H1 (cell line): Measurements from ENCODE around the gene IL21R. TPM values are rescaled to one million over a fixed set of nuclear protein-coding genes. Genes with fewer than 3 reads are reported as not detected.

Experiments
- CTCF ChIA-PET: fragments of 300-600 bp; sonication (Branson Sonifier 250); formaldehyde crosslinking; loops from one replicate; lab custom pipeline; 2021; ENCODE audit not compliant: partially characterized antibody; lab: Charles Lee
- POLR2A ChIA-PET: fragments of 300-600 bp; sonication (Branson Sonifier 250); formaldehyde crosslinking; loops from one replicate; lab custom pipeline; 2021; ENCODE audit warnings: inconsistent platforms; ENCODE audit not compliant: partially characterized antibody; lab: Charles Lee
- DNase-seq, 2 experiments: peaks; one replicate each; pipeline versions ENCODE4 v3.0.0 to v3.0.0-alpha.2; 2010 to 2022; ENCODE audit warnings: low spot score in 2 of 2, low read depth in 1 of 2, mixed read lengths in 1 of 2
- FAIRE-seq: peaks from 2 replicates; lab custom pipeline; 2011; peaks lifted over from hg19 to GRCh38; lab: Jason Lieb, UNC
- H2AFZ ChIP-seq: 2 replicates; pipeline ENCODE4 v1.8.1; 2012; ENCODE audit warnings: low read length, inconsistent platforms
- H2AK5ac ChIP-seq: 2 replicates; pipeline ENCODE4 v1.6.1; 2013; ENCODE audit warnings: low read depth, low read length
- H2BK120ac ChIP-seq: replicated peaks from 2 replicates; pipeline ENCODE3; 2013; ENCODE audit warnings: low read depth, low read length, inconsistent platforms
- H2BK12ac ChIP-seq: 2 replicates; pipeline ENCODE4 v1.6.1; 2013; ENCODE audit warnings: low read depth, low read length
- H2BK15ac ChIP-seq: 2 replicates; pipeline ENCODE4 v1.6.1; 2013; ENCODE audit warnings: low read length
- H2BK20ac ChIP-seq: 2 replicates; pipeline ENCODE4 v1.6.1; 2013; ENCODE audit warnings: low read length
- H2BK5ac ChIP-seq: 2 replicates; pipeline ENCODE4 v1.6.1; 2013; ENCODE audit warnings: low read depth, low read length
- H3K14ac ChIP-seq: 2 replicates; pipeline ENCODE4 v1.6.1; 2013; ENCODE audit warnings: inconsistent platforms; ENCODE audit not compliant: insufficient read length
- H3K18ac ChIP-seq: 2 replicates; pipeline ENCODE4 v1.6.1; 2013; ENCODE audit warnings: low read length; ENCODE audit errors: extremely low read depth
- H3K23ac ChIP-seq: 2 replicates; pipeline ENCODE4 v1.6.1; 2013; ENCODE audit warnings: inconsistent platforms; ENCODE audit not compliant: insufficient read length
- H3K23me2 ChIP-seq: 2 replicates; pipeline ENCODE4 v1.6.1; 2013; ENCODE audit warnings: low read depth, low read length
- H3K27ac ChIP-seq: 2 replicates; pipeline ENCODE4 v1.6.1; 2011; ENCODE audit warnings: low read depth, low read length, inconsistent platforms
- H3K27me3 ChIP-seq, 4 experiments: replicated peaks in 1 of 4; 1 replicate in 1 of 4; 2 replicates in 3 of 4; pipeline versions ENCODE4 v1.6.1 to v1.8.1; 2011 to 2013; ENCODE audit warnings: low read length in 3 of 4, mild to moderate bottlenecking in 3 of 4, inconsistent platforms in 2 of 4, mixed read lengths in 2 of 4, moderate library complexity in 1 of 4; ENCODE audit not compliant: control insufficient read depth in 3 of 4, insufficient read depth in 3 of 4; ENCODE audit errors: extremely low read depth in 1 of 4
- H3K36me3 ChIP-seq, 4 experiments: 2 replicates each; pipeline versions ENCODE4 v1.6.1 to v1.8.1; 2011 to 2013; ENCODE audit warnings: mild to moderate bottlenecking in 4 of 4, low read length in 3 of 4, moderate library complexity in 2 of 4, control low read depth in 1 of 4, inconsistent platforms in 1 of 4; ENCODE audit not compliant: insufficient read depth in 4 of 4, control insufficient read depth in 2 of 4
- H3K4ac ChIP-seq: replicated peaks from 2 replicates; pipeline ENCODE3; 2013; ENCODE audit warnings: low read length, low read depth, mixed read lengths, inconsistent platforms; ENCODE audit not compliant: insufficient read length
- H3K4me1 ChIP-seq, 4 experiments: replicated peaks in 1 of 4; 1 replicate in 1 of 4; 2 replicates in 3 of 4; pipeline versions ENCODE4 v1.6.1 to v1.8.1; 2011 to 2013; ENCODE audit warnings: low read length in 3 of 4, inconsistent platforms in 2 of 4, mixed read lengths in 1 of 4; ENCODE audit not compliant: insufficient read depth in 4 of 4, control insufficient read depth in 3 of 4
- H3K4me2 ChIP-seq, 2 experiments: 2 replicates each; pipeline versions ENCODE4 v1.6.1 to v1.8.1; 2011 to 2013; ENCODE audit warnings: low read depth in 2 of 2, low read length in 2 of 2, control low read depth in 1 of 2, inconsistent platforms in 1 of 2, mild to moderate bottlenecking in 1 of 2; ENCODE audit not compliant: insufficient read depth in 1 of 2
- H3K4me3 ChIP-seq, 4 experiments: fragments of 200-600, 300-600 bp in 1 of 4; sonication (generic), shearing (Covaris generic), sonication (Bioruptor Twin) in 1 of 4; 2 replicates each; pipeline versions ENCODE4 v1.5.1 to v1.8.1; 2011 to 2016; ENCODE audit warnings: low read length in 4 of 4, low read depth in 3 of 4, control low read depth in 2 of 4, inconsistent platforms in 2 of 4, mild to moderate bottlenecking in 2 of 4, mixed read lengths in 1 of 4, moderate library complexity in 1 of 4; ENCODE audit not compliant: insufficient read depth in 2 of 4; ENCODE audit errors: extremely low read depth in 1 of 4
- H3K56ac ChIP-seq: replicated peaks from 2 replicates; pipeline ENCODE3; 2013; ENCODE audit warnings: low read depth, mild to moderate bottlenecking, mixed read lengths, low read length, inconsistent platforms; ENCODE audit not compliant: insufficient read length
- H3K79me1 ChIP-seq: 2 replicates; pipeline ENCODE4 v1.6.1; 2013; ENCODE audit warnings: low read depth, low read length, control low read depth
- H3K79me2 ChIP-seq, 2 experiments: 2 replicates each; pipeline versions ENCODE4 v1.6.1 to v1.8.1; 2012 to 2013; ENCODE audit warnings: low read length in 2 of 2, mild to moderate bottlenecking in 2 of 2, inconsistent platforms in 1 of 2; ENCODE audit not compliant: insufficient read depth in 2 of 2, control insufficient read depth in 1 of 2
- H3K9ac ChIP-seq, 4 experiments: replicated peaks in 1 of 4; 1 replicate in 1 of 4; 2 replicates in 3 of 4; pipeline versions ENCODE4 v1.6.1 to v1.8.1; 2011 to 2013; ENCODE audit warnings: low read depth in 3 of 4, low read length in 3 of 4, control low read depth in 2 of 4, mild to moderate bottlenecking in 2 of 4, moderate library complexity in 2 of 4, inconsistent platforms in 1 of 4; ENCODE audit errors: extremely low read depth in 1 of 4
- H3K9me3 ChIP-seq, 2 experiments: 2 replicates each; pipeline versions ENCODE4 v1.6.1 to v1.8.1; 2012 to 2013; ENCODE audit warnings: mild to moderate bottlenecking in 2 of 2, moderate library complexity in 2 of 2, control low read depth in 1 of 2, inconsistent platforms in 1 of 2, low read depth in 1 of 2, low read length in 1 of 2, mixed read lengths in 1 of 2; ENCODE audit not compliant: insufficient read depth in 2 of 2
- H4K20me1 ChIP-seq, 2 experiments: replicated peaks in 1 of 2; 2 replicates each; pipeline versions ENCODE3 to v1.8.1; 2011 to 2013; ENCODE audit warnings: inconsistent platforms in 2 of 2, low read length in 2 of 2, mild to moderate bottlenecking in 1 of 2; ENCODE audit not compliant: insufficient read depth in 2 of 2, control insufficient read depth in 1 of 2
- H4K5ac ChIP-seq: 2 replicates; pipeline ENCODE4 v1.6.1; 2013; ENCODE audit warnings: low read length, low read depth, mixed read lengths, inconsistent platforms; ENCODE audit not compliant: insufficient read length
- H4K8ac ChIP-seq: 2 replicates; pipeline ENCODE4 v1.8.0; 2013; ENCODE audit warnings: mild to moderate bottlenecking, moderate library complexity, low read length, inconsistent platforms; ENCODE audit not compliant: insufficient read depth; ENCODE audit errors: extremely low read depth
- H4K91ac ChIP-seq: replicated peaks from 2 replicates; pipeline ENCODE3; 2013; ENCODE audit warnings: low read length, mixed read lengths, inconsistent platforms; ENCODE audit not compliant: insufficient read length
- BCL11A ChIP-seq, 2 experiments: IDR thresholded peaks; one replicate each; pipeline ENCODE4 v1.6.1; 2011; ENCODE audit warnings: low read depth in 2 of 2, low read length in 2 of 2, mild to moderate bottlenecking in 2 of 2
- MAFK ChIP-seq: IDR thresholded peaks from 2 replicates; pipeline ENCODE4 v1.6.1; 2012; ENCODE audit warnings: low read depth, mild to moderate bottlenecking, improper control_type of control experiment, low read length
- RBBP5 ChIP-seq: IDR thresholded peaks from 2 replicates; pipeline ENCODE4 v1.7.1; 2012; ENCODE audit warnings: low read depth, mild to moderate bottlenecking, inconsistent platforms, low read length, moderate library complexity, borderline replicate concordance
- RNF2 ChIP-seq: fragments of 200-900, 300-1000 bp; sonication (generic); IDR thresholded peaks from 2 replicates; pipeline ENCODE4 v1.7.1; 2016; ENCODE audit warnings: borderline replicate concordance, low read depth, mild to moderate bottlenecking, antibody characterized with exemption, low read length; ENCODE audit not compliant: poor library complexity, severe bottlenecking; ENCODE audit errors: missing control alignments
- SAP30 ChIP-seq: fragments of 300-600 bp; sonication (generic); IDR thresholded peaks from 2 replicates; pipeline ENCODE4 v1.7.1; 2012; ENCODE audit warnings: low read length, moderate library complexity, mild to moderate bottlenecking, inconsistent platforms; ENCODE audit not compliant: insufficient read depth, insufficient replicate concordance
- SP1 ChIP-seq: IDR thresholded peaks from 2 replicates; pipeline ENCODE4 v1.6.1; 2011; ENCODE audit warnings: low read depth, low read length
- TAF7 ChIP-seq: optimal IDR thresholded peaks from 2 replicates; pipeline ENCODE3; 2011; ENCODE audit warnings: low read depth, mild to moderate bottlenecking, inconsistent platforms, low read length, moderate library complexity, borderline replicate concordance
- TBP ChIP-seq: IDR thresholded peaks from 2 replicates; pipeline ENCODE4 v1.6.1; 2011; ENCODE audit warnings: low read depth, low read length, improper control_type of control experiment
- YY1 ChIP-seq: IDR thresholded peaks from 2 replicates; pipeline ENCODE4 v1.6.1; 2011; ENCODE audit warnings: low read depth, mild to moderate bottlenecking, low read length
- WGBS, 2 experiments: shearing (Covaris generic) in 1 of 2; methylation state at CpG; one replicate each; pipeline versions ENCODE4 v1.1.6 to v1.1.7; 2013 to 2015; ENCODE audit warnings: low lambda C conversion rate in 2 of 2, mixed read lengths in 2 of 2, inconsistent platforms in 1 of 2, low coverage in 1 of 2, missing lambda C conversion rate in 1 of 2; ENCODE audit not compliant: insufficient replicate concordance in 2 of 2, insufficient coverage in 1 of 2, insufficient read length in 1 of 2; ENCODE audit errors: extremely low coverage in 1 of 2, missing lambda C conversion rate in 1 of 2; 5-methylcytosine and 5-hydroxymethylcytosine counted together
- polyA plus RNA-seq, 7 experiments: library from polyadenylated mRNA; depleted of rRNA in 3 of 7; stranded (reverse) in 5 of 7; unstranded in 2 of 7; fragments of >200 nt in 5 of 7; fragments of 200-250 nt in 2 of 7; gene quantifications; 1 replicate in 5 of 7; 2 replicates in 1 of 7; 4 replicates in 1 of 7; pipeline versions ENCODE4 v1.2.1 to v1.2.3, GENCODE V29; 2011 to 2013; ENCODE audit warnings: missing spikeins in 2 of 7, mixed read lengths in 2 of 7
- total RNA-seq: library from RNA; stranded (reverse); fragmentation: NEBNext Ultra II Directional; extraction: Animal tissue kit (Norgen Biotek cat#: 25700); gene quantifications from 2 replicates; pipeline ENCODE4 v1.2.1, GENCODE V29; 2021
- TF ChIP-seq, protein P1 (sequence below): IDR thresholded peaks from 2 replicates; pipeline ENCODE4 v1.6.1; 2012; ENCODE audit warnings: low read length, inconsistent platforms
- TF ChIP-seq, protein P2 (sequence below): IDR thresholded peaks from 2 replicates; pipeline ENCODE4 v1.6.1; 2011; ENCODE audit warnings: low read length, improper control_type of control experiment

IL21R gene
- total and polyA plus RNA-seq, 2 of the 8 experiments (the other 6 are each of a cell fraction or from before 2014, with no cell fraction given), result 0.34 to 0.70 TPM

DNA sequence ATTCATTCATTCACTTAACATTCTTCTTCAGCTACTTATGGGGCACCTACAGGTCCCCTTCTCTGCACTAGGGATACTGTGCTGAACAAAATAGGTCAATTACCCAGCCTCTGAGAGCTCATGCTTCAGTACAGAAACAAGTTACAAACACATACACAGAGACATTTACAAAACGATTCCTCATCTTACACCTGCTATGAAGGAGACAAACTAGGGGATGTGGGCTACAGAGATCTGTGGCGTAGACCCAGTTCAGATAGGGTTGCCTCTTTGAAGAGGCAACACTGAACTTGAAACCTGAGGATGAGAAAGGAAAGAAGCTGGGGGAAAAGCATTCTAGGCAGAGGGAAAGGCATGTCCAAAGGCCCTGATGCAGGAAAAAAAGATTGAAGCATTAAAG lies 5.2 kb downstream of the IL21R start:
- H3K27ac ChIP-seq, result no peak overlapping the region
- no peak overlapping the region for H4K91ac ChIP-seq
- POLR2A ChIA-PET, result no interaction called here
- FAIRE-seq, result no peak
- no peaks in the 10 kb centered on the region for H3K79me1 ChIP-seq
- no peak overlapping the region for H3K4ac ChIP-seq
- no peaks in the 10 kb centered on the region for H4K20me1 ChIP-seq
- no peak for DNase-seq
- no peak overlapping the region for H3K4me2 ChIP-seq
- no peaks in the 10 kb centered on the region for H3K27me3 ChIP-seq
- H2BK5ac ChIP-seq, result no peak overlapping the region
- H3K79me2 ChIP-seq, result no peaks in the 10 kb centered on the region
- 0 out of 2 replicates have a peak overlapping the region, but pooled peaks have one; percentile 43 for H2BK20ac ChIP-seq
- H2BK15ac ChIP-seq, result no peak overlapping the region
- no peaks in the 10 kb centered on the region for H3K23me2 ChIP-seq
- no peak overlapping the region for H4K8ac ChIP-seq
- H3K14ac ChIP-seq, result no peak overlapping the region
- no peak overlapping the region for H2AK5ac ChIP-seq
- peaks cover 0 to 6% (median 4%) of the 10 kb centered on the region in 4 experiments; a peak in 3 of 7 replicates for H3K4me1 ChIP-seq
- no peak overlapping the region for H3K23ac ChIP-seq
- H3K18ac ChIP-seq, result no peak overlapping the region
- no peak overlapping the region for H4K5ac ChIP-seq
- H3K4me3 ChIP-seq, result no peak overlapping the region
- no peaks in the 10 kb centered on the region for H3K36me3 ChIP-seq
- no peaks in the 10 kb centered on the region for H3K9me3 ChIP-seq
- H2AFZ ChIP-seq, result no peak overlapping the region
- WGBS, 2 experiments, result 80% methylated on average over 2 of the region's 2 CpGs; no CpG with 5 or more reads in 1 of the 2 experiments
- H2BK12ac ChIP-seq, result no peak overlapping the region
- no peak overlapping the region for H3K56ac ChIP-seq
- CTCF ChIA-PET, result interaction anchor here (0.6 to 1.2 kb wide), 3 partner anchors 28 to 39 kb away, joined by 3 read pairs; no protein-coding TSS in a partner anchor
- H2BK120ac ChIP-seq, result no peak overlapping the region
- no peak overlapping the region for H3K9ac ChIP-seq
- TF ChIP-seq TAF7 (no peak), TBP (no peak), YY1 (no peak), BCL11A (IDR thresholded peaks at IDR 0.05; ENCODE audit: low read depth in 2 of 2, low read length in 2 of 2) (no peak), MAFK (no peak), RNF2 (no peak), SAP30 (no peak), SP1 (no peak), RBBP5 (no peak)
- TF ChIP-seq, protein P1, sequence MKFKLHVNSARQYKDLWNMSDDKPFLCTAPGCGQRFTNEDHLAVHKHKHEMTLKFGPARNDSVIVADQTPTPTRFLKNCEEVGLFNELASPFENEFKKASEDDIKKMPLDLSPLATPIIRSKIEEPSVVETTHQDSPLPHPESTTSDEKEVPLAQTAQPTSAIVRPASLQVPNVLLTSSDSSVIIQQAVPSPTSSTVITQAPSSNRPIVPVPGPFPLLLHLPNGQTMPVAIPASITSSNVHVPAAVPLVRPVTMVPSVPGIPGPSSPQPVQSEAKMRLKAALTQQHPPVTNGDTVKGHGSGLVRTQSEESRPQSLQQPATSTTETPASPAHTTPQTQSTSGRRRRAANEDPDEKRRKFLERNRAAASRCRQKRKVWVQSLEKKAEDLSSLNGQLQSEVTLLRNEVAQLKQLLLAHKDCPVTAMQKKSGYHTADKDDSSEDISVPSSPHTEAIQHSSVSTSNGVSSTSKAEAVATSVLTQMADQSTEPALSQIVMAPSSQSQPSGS, result no peak
- TF ChIP-seq, protein P2, sequence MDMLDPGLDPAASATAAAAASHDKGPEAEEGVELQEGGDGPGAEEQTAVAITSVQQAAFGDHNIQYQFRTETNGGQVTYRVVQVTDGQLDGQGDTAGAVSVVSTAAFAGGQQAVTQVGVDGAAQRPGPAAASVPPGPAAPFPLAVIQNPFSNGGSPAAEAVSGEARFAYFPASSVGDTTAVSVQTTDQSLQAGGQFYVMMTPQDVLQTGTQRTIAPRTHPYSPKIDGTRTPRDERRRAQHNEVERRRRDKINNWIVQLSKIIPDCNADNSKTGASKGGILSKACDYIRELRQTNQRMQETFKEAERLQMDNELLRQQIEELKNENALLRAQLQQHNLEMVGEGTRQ, result no peak
